GM18498 (cell line): ENCODE data around the gene MAT2B.

Experiments
- ATAC-seq: cut with Tn5 transposase; IDR thresholded peaks from one replicate; pipeline ENCODE4 v1.9.1; 2021; ENCODE audit warnings: mild to moderate bottlenecking, moderate library complexity; ENCODE audit not compliant: unreplicated experiment

The MAT2B gene

GRCh38 chr5:163505368-163506094 lies at the start of gene MAT2B:
Gene MAT2B, plus strand, starts transcription at chr5:163505619. Its CDS starts 68 bp downstream, at chr5:163505687.
- ATAC-seq, result peak; percentile 91

- no peak for ATAC-seq
Observed at GRCh38 chr5:163456029-163456589, 49.3 kb upstream of the MAT2B start.

- ATAC-seq, result no peak
Observed at GRCh38 chr5:163456840-163457239, 48.6 kb upstream of the MAT2B start.

- no peak for ATAC-seq
Observed at GRCh38 chr5:163458778-163459385, 46.5 kb upstream of the MAT2B start.

DNA sequence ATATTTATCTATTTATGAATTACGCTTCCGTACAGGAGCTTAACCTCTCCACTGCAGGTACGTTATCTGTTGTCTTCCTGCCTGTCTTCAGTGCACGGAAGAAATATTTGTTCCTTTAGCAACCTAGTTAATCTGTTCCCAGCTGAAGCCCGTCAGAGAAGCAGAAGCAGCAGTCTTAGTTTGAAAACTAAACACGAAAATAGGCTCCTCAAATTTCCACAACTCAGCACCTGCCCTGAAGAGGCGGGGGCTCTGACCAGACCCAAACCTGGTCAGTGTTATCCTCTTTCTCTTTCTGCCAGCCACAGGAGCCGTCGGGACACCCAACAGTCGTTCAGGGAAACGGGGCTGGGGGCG lies 46.0 kb upstream of the MAT2B start:
- peak; percentile 5 for ATAC-seq

GRCh38 chr5:163459819-163460561 lies 45.4 kb upstream of the MAT2B start, which contains the start of gene NUDCD2:
Gene NUDCD2, minus strand, starts transcription at chr5:163460102. Its CDS starts 52 bp downstream, at chr5:163460050.
- ATAC-seq, result peak; percentile 79

DNA sequence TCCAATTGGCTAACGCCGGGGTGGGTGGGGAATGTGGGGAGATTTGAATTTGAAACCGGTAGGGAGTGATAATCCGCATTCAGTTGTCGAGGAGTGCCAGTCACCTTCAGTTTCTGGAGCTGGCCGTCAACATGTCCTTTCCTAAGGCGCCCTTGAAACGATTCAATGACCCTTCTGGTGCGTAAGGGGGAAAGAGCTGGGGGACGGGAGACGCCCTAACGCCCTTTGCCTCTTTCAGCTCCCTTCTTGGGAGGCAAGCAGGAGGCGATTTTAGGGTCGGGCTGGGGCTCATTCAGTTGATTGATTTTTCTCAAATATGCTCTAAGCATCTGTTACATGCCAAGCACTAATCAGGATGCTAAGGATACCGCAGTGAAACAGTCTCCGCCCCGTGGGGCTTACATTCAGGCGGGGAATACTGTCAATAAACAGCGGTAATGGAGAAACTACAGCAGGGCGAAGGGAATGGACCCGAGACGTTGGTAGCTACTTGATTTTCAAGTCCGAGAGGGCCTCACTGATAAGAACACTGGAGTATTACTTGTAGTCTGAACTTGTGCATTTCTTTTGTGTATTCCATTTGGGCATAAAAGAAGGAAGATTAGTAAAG lies 44.8 kb upstream of the MAT2B start, which contains the start of gene HMMR:
Gene HMMR (plus strand): TSS at position 71 of the 610 bp plus-strand sequence. CDS start 61 bp downstream, at position 132.
- ATAC-seq, result peak; percentile 2

DNA sequence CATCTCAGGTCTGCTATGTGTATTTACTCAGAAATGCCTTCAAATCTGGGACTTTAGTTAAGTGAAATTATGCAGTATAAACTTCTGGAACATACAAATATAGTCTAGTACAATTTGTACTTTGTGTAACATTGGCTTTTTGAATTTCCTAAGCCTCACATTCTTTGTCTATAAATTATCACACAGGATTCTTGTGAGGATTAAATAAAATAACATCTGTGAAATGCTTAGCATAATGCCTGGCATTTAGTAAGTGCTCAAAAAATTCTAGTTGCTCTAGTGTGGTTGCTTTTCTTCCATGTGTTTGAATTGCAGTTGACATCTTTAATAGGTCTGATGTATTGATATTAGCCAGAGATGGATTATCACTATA lies 42.4 kb upstream of the MAT2B start:
- no peak for ATAC-seq

DNA sequence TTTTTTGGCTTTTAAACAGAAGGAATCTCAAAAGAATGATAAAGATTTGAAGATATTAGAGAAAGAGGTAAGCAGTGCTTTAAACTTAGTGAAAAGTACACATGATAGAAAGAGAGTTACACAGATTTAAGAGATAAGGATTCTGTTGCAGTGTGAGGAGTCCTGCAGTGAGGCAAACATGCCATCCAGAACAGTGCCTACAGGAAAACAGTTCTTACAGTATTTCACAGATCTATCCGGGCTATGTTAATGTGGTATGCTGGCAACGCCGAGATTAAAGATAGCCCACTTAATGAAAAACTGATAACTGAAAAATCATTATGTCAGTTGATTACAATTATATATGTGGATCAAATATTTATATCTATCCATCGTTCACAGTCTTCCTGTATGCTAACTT lies 37.7 kb upstream of the MAT2B start:
- ATAC-seq, result no peak

- ATAC-seq, result peak; percentile 83
Observed at GRCh38 chr5:163473635-163474243, 31.7 kb upstream of the MAT2B start.

- ATAC-seq, result no peak
Observed at GRCh38 chr5:163475411-163475810, 30.0 kb upstream of the MAT2B start.

- no peak for ATAC-seq
Observed at GRCh38 chr5:163478126-163478981, 27.1 kb upstream of the MAT2B start.

DNA sequence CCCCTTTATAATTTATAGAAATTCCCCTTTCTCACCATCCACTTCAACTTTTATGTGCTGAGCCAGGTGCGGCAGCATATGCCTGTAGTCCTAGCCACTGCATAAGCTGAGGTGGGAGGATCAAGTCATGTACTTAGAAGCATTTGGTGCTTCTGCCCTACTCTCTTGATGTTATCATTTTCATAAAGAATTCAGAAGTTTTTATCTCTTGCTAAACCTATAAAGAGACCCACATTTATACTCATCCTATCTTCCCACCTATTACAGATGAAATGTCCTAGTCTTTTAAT lies 26.5 kb upstream of the MAT2B start:
- no peak for ATAC-seq

- no peak for ATAC-seq
Observed at GRCh38 chr5:163489055-163489744, 16.2 kb upstream of the MAT2B start.

DNA sequence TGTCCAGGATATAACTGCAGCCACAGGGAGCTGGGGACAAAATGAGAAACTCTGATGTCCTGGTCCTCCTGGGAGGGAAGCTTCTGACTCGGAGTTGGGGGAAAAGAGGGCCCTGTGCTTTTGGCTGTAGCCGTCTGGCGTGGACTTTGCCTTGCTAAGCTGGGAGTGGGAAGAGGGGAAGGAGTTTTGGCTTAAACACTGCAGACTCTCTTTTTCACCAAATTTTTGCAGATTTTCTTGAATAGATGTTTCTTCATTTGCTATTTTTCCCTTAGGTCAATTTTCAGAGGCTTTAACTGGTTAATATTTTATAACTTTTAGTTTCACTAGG lies 15.7 kb upstream of the MAT2B start:
- ATAC-seq, result no peak

DNA sequence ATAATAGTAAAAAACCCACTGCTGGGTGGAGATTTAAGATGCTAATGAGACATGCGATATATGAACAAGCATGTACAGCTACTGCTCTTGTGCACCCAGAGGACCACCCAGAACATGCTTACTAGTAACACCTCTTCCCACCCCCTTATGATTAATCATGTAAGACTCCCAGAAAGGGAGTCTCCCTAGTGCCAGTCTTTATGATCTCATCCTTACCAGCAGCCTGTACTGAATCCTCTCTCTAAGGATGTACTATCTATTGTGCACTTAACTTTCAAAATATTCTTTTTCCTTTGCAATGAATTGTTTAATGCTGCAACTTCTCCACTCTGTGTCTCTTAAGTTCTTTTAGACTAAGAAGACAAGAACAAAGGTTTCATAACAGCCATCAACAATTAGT lies 9.1 kb upstream of the MAT2B start:
- ATAC-seq, result no peak

DNA sequence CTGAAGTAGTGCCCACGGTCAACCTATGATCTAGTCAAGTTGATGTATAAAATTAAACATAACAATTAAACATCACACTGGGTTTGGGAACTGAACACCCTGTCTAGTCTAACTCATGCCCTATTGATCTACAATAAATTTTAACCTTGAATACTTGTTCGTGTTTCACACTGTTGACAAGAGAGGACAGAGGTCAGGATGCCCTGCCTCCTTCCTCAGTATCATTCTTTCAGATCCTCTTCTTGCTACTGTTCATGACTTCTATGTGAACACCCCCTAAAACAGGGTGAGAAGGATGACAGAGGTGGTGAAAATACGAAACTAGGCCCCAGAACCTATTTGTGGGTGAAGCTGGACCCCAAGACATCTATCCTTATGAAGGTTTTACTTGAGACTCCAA lies 8.1 kb upstream of the MAT2B start:
- peak; percentile 70 for ATAC-seq

GRCh38 chr5:163498886-163499285 lies 6.5 kb upstream of the MAT2B start:
- ATAC-seq, result no peak

- no peak for ATAC-seq
Observed at GRCh38 chr5:163502521-163502920, 2.9 kb upstream of the MAT2B start.
